ENCODE measurements around the gene MICU2. TPM values are rescaled to one million over a fixed set of nuclear protein-coding genes. Genes with fewer than 3 reads are reported as not detected.

Gene MICU2
- polyA plus RNA-seq, 1 donor from 2014 or later = 223 TPM

DNA sequence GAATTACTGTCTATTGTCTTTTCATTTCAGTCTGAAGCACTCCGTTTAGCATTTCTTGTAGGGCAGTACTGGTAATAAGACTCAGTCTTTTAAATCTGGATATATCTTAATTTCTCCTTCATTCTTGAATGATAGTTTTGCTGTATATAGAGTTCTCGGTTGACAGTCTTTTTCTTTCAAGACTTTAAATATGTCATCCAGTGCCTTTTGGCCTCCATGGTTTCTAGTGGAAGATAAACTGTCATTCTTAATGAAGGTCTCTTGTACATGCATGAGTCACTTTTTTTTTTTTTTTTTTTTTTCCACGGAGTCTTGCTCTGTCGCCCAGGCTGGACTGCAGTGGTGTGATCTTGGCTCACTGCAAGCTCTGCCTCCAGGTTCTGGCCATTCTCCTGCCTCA is 117.6 kb downstream of the MICU2 start:
- no peak overlapping the region for H3K4me3 ChIP-seq (ENCODE audit: low read length)
- H3K36me3 ChIP-seq (ENCODE audit: insufficient read depth, low read length) = peaks cover 5% of the 10 kb centered on the region
- no peaks in the 10 kb centered on the region for H3F3A ChIP-seq (ENCODE audit: insufficient read depth, low read length, poor library complexity, severe bottlenecking)
- H3K9ac ChIP-seq (ENCODE audit: low read length) = no peak overlapping the region
- no peaks in the 10 kb centered on the region for H3K79me2 ChIP-seq (replicated peaks; ENCODE audit: insufficient read depth, low read length)
- H3K27ac ChIP-seq (ENCODE audit: low read length) = no peak overlapping the region
- H3K4me2 ChIP-seq (ENCODE audit: low read length) = no peak overlapping the region
- H3K9me2 ChIP-seq (ENCODE audit: insufficient read depth, low read length) = no peaks in the 10 kb centered on the region
- H3K9me3 ChIP-seq (ENCODE audit: low read length) = peaks cover 3% of the 10 kb centered on the region
- H2AFZ ChIP-seq (ENCODE audit: low read depth, low read length) = no peak overlapping the region
- TF ChIP-seq, protein P1, sequence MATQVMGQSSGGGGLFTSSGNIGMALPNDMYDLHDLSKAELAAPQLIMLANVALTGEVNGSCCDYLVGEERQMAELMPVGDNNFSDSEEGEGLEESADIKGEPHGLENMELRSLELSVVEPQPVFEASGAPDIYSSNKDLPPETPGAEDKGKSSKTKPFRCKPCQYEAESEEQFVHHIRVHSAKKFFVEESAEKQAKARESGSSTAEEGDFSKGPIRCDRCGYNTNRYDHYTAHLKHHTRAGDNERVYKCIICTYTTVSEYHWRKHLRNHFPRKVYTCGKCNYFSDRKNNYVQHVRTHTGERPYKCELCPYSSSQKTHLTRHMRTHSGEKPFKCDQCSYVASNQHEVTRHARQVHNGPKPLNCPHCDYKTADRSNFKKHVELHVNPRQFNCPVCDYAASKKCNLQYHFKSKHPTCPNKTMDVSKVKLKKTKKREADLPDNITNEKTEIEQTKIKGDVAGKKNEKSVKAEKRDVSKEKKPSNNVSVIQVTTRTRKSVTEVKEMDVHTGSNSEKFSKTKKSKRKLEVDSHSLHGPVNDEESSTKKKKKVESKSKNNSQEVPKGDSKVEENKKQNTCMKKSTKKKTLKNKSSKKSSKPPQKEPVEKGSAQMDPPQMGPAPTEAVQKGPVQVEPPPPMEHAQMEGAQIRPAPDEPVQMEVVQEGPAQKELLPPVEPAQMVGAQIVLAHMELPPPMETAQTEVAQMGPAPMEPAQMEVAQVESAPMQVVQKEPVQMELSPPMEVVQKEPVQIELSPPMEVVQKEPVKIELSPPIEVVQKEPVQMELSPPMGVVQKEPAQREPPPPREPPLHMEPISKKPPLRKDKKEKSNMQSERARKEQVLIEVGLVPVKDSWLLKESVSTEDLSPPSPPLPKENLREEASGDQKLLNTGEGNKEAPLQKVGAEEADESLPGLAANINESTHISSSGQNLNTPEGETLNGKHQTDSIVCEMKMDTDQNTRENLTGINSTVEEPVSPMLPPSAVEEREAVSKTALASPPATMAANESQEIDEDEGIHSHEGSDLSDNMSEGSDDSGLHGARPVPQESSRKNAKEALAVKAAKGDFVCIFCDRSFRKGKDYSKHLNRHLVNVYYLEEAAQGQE (IDR thresholded peaks at IDR 0.05; ENCODE audit: borderline replicate concordance) = no peak
- TF ChIP-seq SMC3 (conservative IDR thresholded peaks at IDR 0.05; ENCODE audit: poor library complexity) = no peak
- TF ChIP-seq POLR2AphosphoS5 (IDR thresholded peaks at IDR 0.05) = no peak
- TF ChIP-seq MXI1 (conservative IDR thresholded peaks at IDR 0.05; ENCODE audit: poor library complexity, severe bottlenecking) = no peak
- TF ChIP-seq EZH2 (IDR thresholded peaks at IDR 0.05; ENCODE audit: borderline replicate concordance, insufficient read depth, low read length, poor library complexity, severe bottlenecking) = no peak
- TF ChIP-seq TAF1 (IDR thresholded peaks at IDR 0.05; ENCODE audit: low read depth) = no peak
- TF ChIP-seq RAD21 (conservative IDR thresholded peaks at IDR 0.05) = no peak
- TF ChIP-seq, protein P2, sequence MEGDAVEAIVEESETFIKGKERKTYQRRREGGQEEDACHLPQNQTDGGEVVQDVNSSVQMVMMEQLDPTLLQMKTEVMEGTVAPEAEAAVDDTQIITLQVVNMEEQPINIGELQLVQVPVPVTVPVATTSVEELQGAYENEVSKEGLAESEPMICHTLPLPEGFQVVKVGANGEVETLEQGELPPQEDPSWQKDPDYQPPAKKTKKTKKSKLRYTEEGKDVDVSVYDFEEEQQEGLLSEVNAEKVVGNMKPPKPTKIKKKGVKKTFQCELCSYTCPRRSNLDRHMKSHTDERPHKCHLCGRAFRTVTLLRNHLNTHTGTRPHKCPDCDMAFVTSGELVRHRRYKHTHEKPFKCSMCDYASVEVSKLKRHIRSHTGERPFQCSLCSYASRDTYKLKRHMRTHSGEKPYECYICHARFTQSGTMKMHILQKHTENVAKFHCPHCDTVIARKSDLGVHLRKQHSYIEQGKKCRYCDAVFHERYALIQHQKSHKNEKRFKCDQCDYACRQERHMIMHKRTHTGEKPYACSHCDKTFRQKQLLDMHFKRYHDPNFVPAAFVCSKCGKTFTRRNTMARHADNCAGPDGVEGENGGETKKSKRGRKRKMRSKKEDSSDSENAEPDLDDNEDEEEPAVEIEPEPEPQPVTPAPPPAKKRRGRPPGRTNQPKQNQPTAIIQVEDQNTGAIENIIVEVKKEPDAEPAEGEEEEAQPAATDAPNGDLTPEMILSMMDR (IDR thresholded peaks at IDR 0.05; ENCODE audit: poor library complexity, severe bottlenecking) = no peak
- no peak for TF ChIP-seq EP300 (conservative IDR thresholded peaks at IDR 0.05; ENCODE audit: poor library complexity, severe bottlenecking)
- no peaks in the 10 kb centered on the region for H4K20me1 ChIP-seq (ENCODE audit: insufficient read depth)
- no peaks in the 10 kb centered on the region for H3K27me3 ChIP-seq (ENCODE audit: insufficient read depth, low read depth, low read length)

DNA sequence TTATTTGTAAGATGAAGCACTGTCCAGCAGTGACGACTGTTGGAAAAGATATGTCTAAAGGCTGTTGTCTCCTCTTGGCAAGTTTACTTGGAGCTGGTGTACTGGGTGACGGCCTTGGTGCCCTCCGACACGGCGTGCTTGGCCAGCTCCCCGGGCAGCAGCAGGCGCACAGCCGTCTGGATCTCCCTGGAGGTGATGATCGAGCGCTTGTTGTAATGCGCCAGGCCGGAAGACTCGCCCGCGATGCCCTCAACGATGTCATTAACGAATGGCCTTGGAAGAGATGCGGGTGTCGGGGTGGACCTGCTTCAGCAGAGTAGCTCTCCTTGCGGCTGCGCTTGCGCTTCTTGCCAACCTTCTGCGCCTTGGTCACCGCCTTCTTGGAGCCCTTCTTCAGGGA is 120.2 kb downstream of the MICU2 start:
- no peaks in the 10 kb centered on the region for H3K27me3 ChIP-seq (ENCODE audit: insufficient read depth, low read depth, low read length)
- no peak overlapping the region for H2AFZ ChIP-seq (ENCODE audit: low read depth, low read length)
- H3K79me2 ChIP-seq (replicated peaks; ENCODE audit: insufficient read depth, low read length) = no peaks in the 10 kb centered on the region
- no peak overlapping the region for H3K4me2 ChIP-seq (ENCODE audit: low read length)
- no peak overlapping the region for H3K9ac ChIP-seq (ENCODE audit: low read length)
- TF ChIP-seq, protein P2 (IDR thresholded peaks at IDR 0.05; ENCODE audit: poor library complexity, severe bottlenecking) = no peak
- TF ChIP-seq POLR2AphosphoS5 (IDR thresholded peaks at IDR 0.05) (no peak), MXI1 (conservative IDR thresholded peaks at IDR 0.05; ENCODE audit: poor library complexity, severe bottlenecking) (no peak), TAF1 (IDR thresholded peaks at IDR 0.05; ENCODE audit: low read depth) (no peak), EZH2 (IDR thresholded peaks at IDR 0.05; ENCODE audit: borderline replicate concordance, insufficient read depth, low read length, poor library complexity, severe bottlenecking) (no peak), RAD21 (conservative IDR thresholded peaks at IDR 0.05) (no peak), SMC3 (conservative IDR thresholded peaks at IDR 0.05; ENCODE audit: poor library complexity) (no peak), EP300 (conservative IDR thresholded peaks at IDR 0.05; ENCODE audit: poor library complexity, severe bottlenecking) (no peak)
- TF ChIP-seq, protein P1 (IDR thresholded peaks at IDR 0.05; ENCODE audit: borderline replicate concordance) = no peak
- H3K27ac ChIP-seq (ENCODE audit: low read length) = no peak overlapping the region
- peaks cover 3% of the 10 kb centered on the region for H3K9me3 ChIP-seq (ENCODE audit: low read length)
- no peak overlapping the region for H3K4me3 ChIP-seq (ENCODE audit: low read length)
- H3K36me3 ChIP-seq (ENCODE audit: insufficient read depth, low read length) = no peaks in the 10 kb centered on the region
- H3K9me2 ChIP-seq (ENCODE audit: insufficient read depth, low read length) = no peaks in the 10 kb centered on the region
- H3F3A ChIP-seq (ENCODE audit: insufficient read depth, low read length, poor library complexity, severe bottlenecking) = no peaks in the 10 kb centered on the region
- H4K20me1 ChIP-seq (ENCODE audit: insufficient read depth) = no peaks in the 10 kb centered on the region

Measured in neural cell (in vitro differentiated cells).